ENCODE results near the gene MBOAT2.

GRCh38 chr2:8999102-8999446 is 4.4 kb downstream of the MBOAT2 start:
- TF ChIP-seq, protein P1, sequence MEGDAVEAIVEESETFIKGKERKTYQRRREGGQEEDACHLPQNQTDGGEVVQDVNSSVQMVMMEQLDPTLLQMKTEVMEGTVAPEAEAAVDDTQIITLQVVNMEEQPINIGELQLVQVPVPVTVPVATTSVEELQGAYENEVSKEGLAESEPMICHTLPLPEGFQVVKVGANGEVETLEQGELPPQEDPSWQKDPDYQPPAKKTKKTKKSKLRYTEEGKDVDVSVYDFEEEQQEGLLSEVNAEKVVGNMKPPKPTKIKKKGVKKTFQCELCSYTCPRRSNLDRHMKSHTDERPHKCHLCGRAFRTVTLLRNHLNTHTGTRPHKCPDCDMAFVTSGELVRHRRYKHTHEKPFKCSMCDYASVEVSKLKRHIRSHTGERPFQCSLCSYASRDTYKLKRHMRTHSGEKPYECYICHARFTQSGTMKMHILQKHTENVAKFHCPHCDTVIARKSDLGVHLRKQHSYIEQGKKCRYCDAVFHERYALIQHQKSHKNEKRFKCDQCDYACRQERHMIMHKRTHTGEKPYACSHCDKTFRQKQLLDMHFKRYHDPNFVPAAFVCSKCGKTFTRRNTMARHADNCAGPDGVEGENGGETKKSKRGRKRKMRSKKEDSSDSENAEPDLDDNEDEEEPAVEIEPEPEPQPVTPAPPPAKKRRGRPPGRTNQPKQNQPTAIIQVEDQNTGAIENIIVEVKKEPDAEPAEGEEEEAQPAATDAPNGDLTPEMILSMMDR (IDR thresholded peaks at IDR 0.05): no peak
- no peak for TF ChIP-seq POLR2A (IDR thresholded peaks at IDR 0.05)
